Ovary (tissue), 9 donors: ENCODE data around the gene TF. TPM values are rescaled to one million over a fixed set of nuclear protein-coding genes. Genes with fewer than 3 reads are reported as not detected.

Source experiments
- DNase-seq, 5 donors: peaks; one replicate each; pipeline ENCODE4 v3.0.0-alpha.2; 2019 to 2020
- H3K27ac ChIP-seq, 2 donors: fragments of 200-600 bp; one replicate each; pipeline versions ENCODE4 v1.5.1 to v1.8.0; 2019 to 2022
- H3K27me3 ChIP-seq: fragments of 200-600 bp; one replicate; pipeline ENCODE4 v1.8.0; 2022
- H3K36me3 ChIP-seq: fragments of 200-600 bp; sonication (generic); one replicate; pipeline ENCODE4 v1.5.1; 2019
- H3K4me1 ChIP-seq: one replicate; pipeline ENCODE4 v1.8.1; 2013; ENCODE audit warnings: mild to moderate bottlenecking, moderate library complexity; ENCODE audit not compliant: insufficient read depth
- H3K4me3 ChIP-seq: fragments of 200-600 bp; sonication (generic); one replicate; pipeline ENCODE4 v1.5.1; 2017
- H3K9me3 ChIP-seq, 2 donors: fragments of 200-600 bp in 1 of 2; sonication (generic) in 1 of 2; one replicate each; pipeline versions ENCODE4 v1.5.1 to v1.8.1; 2013 to 2019; ENCODE audit warnings: mild to moderate bottlenecking in 1 of 2, moderate library complexity in 1 of 2
- EP300 ChIP-seq: sonication (generic); formaldehyde crosslinking; IDR thresholded peaks from one replicate; pipeline ENCODE4 v1.6.1; 2017; ENCODE audit warnings: antibody characterized with exemption
- POLR2A ChIP-seq: fragments of 450-650 bp; IDR thresholded peaks from one replicate; pipeline ENCODE4 v1.6.1; 2017; ENCODE audit warnings: antibody characterized with exemption, mild to moderate bottlenecking, moderate library complexity
- WGBS, 3 donors: extraction: QIAGEN DNeasy Blood & Tissue Kit in 1 of 3; methylation state at CpG; one replicate each; pipeline versions ENCODE4 v1.1.5 to v1.1.7; 2013 to 2017; 5-methylcytosine and 5-hydroxymethylcytosine counted together
- intact Hi-C, 4 donors: fragments of 100-400 bp; cut with DNase I; formaldehyde crosslinking; loops; one replicate each; pipeline versions ENCODE4 v1.11.0 to v1.15.1; 2022 to 2023
- polyA plus RNA-seq, 2 donors: library from polyadenylated mRNA; stranded (reverse); fragments of 200-250 nt in 1 of 2; fragments of 350-450 nt in 1 of 2; fragmentation: Illumina TruSeq in 1 of 2; extraction: RNeasy Lipid Tissue Mini Kit (QIAGEN cat#74804) in 1 of 2; gene quantifications; one replicate each; pipeline ENCODE4 v1.2.3, GENCODE V29; 2013 to 2014
- total RNA-seq, 7 donors: library from RNA; depleted of rRNA in 2 of 7; stranded (reverse); fragments of >200 nt in 2 of 7; fragmentation: NEBNext Ultra II Directional in 3 of 7; extraction: Animal tissue kit (Norgen Biotek cat#: 25700) in 3 of 7; gene quantifications; one replicate each; pipeline versions ENCODE4 v1.1.0 to v1.2.4, GENCODE V29; 2016 to 2023
- TF ChIP-seq, protein P1 (sequence below), 3 donors: fragments of 450-650 bp in 2 of 3; fragments of 200-600 bp in 1 of 3; IDR thresholded peaks; one replicate each; pipeline versions ENCODE4 v1.5.1 to v1.8.0; 2016 to 2022; ENCODE audit warnings: antibody characterized with exemption in 3 of 3, mild to moderate bottlenecking in 1 of 3
- donor health status: DM: no; HTN: no; CAD: no; lungs with moderate emphysema.
- donor health status: DM: no; HTN: no; CAD: no.
- donor health status: Bipolar disorder and iron deficiency.
- donor health status: DM: yes; HTN: yes; CAD: no.
- donor health status: DM: no; HTN: no; CAD: no.
- donor health status: DM: yes; HTN: yes; CAD: no.

Gene TF
- total and polyA plus RNA-seq, 9 donors: under 0.01 to 18.1 (median 2.0) TPM

GRCh38 chr3:133709139-133709750, 36.9 kb upstream of the TF start:
- whole genome bisulfite sequencing, 3 donors: 87 to 91% (median 87%) methylated on average over 3 of the region's 3 CpGs
- Histone ChIP-seq H3K36me3 (no peaks in the 10 kb centered on the region), H3K9me3 (no peaks in the 10 kb centered on the region), H3K27me3 (no peaks in the 10 kb centered on the region), H3K27ac (no peak overlapping the region), H3K4me1 (no peaks in the 10 kb centered on the region), H3K4me3 (no peak overlapping the region)
- intact Hi-C loops: no loop called here
- TF ChIP-seq, protein P1, sequence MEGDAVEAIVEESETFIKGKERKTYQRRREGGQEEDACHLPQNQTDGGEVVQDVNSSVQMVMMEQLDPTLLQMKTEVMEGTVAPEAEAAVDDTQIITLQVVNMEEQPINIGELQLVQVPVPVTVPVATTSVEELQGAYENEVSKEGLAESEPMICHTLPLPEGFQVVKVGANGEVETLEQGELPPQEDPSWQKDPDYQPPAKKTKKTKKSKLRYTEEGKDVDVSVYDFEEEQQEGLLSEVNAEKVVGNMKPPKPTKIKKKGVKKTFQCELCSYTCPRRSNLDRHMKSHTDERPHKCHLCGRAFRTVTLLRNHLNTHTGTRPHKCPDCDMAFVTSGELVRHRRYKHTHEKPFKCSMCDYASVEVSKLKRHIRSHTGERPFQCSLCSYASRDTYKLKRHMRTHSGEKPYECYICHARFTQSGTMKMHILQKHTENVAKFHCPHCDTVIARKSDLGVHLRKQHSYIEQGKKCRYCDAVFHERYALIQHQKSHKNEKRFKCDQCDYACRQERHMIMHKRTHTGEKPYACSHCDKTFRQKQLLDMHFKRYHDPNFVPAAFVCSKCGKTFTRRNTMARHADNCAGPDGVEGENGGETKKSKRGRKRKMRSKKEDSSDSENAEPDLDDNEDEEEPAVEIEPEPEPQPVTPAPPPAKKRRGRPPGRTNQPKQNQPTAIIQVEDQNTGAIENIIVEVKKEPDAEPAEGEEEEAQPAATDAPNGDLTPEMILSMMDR (IDR thresholded peaks at IDR 0.05): no peak
- TF ChIP-seq POLR2A (no peak), EP300 (no peak)
- no peak for DNase-seq

- no peak overlapping the region for H3K4me3 ChIP-seq
- no peaks in the 10 kb centered on the region for H3K36me3 ChIP-seq
- no peaks in the 10 kb centered on the region for H3K27me3 ChIP-seq
- no peak for DNase-seq
- no peaks in the 10 kb centered on the region for H3K4me1 ChIP-seq
- no peak for TF ChIP-seq EP300
- TF ChIP-seq, protein P1 (IDR thresholded peaks at IDR 0.05): no peak
- TF ChIP-seq POLR2A: no peak
- no peak overlapping the region for H3K27ac ChIP-seq
- no peaks in the 10 kb centered on the region for H3K9me3 ChIP-seq
- intact Hi-C loops: no loop called here
- 75 to 86% (median 76%) methylated on average over 4 of the region's 4 CpGs for WGBS, 3 donors
Measured at GRCh38 chr3:133711013-133711412, 35.2 kb upstream of the TF start.

DNA sequence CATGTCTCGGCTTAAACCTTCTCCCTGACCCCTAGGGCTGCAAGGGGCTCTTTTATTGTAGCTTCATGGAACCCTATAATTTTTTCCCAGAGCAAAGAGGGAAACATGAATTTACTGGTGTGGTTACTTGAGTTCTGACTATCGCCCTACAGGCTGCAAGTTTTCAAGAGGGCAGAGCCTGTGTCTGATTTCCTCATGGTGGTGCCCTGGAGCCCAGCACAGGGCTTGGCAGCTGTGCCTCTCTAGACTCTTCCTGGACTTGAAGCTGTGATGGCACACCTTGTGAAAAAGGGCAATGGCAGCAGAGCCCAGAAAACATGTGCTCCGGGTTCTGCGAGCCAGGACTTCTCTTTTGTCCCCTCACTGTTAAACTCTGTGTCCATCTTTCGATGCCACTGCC, 34.2 kb upstream of the TF start:
- TF ChIP-seq, protein P1 (IDR thresholded peaks at IDR 0.05): no peak
- TF ChIP-seq EP300 (no peak), POLR2A (no peak)
- WGBS, 3 donors: 76 to 93% (median 83%) methylated on average over 5 of the region's 5 CpGs

DNA sequence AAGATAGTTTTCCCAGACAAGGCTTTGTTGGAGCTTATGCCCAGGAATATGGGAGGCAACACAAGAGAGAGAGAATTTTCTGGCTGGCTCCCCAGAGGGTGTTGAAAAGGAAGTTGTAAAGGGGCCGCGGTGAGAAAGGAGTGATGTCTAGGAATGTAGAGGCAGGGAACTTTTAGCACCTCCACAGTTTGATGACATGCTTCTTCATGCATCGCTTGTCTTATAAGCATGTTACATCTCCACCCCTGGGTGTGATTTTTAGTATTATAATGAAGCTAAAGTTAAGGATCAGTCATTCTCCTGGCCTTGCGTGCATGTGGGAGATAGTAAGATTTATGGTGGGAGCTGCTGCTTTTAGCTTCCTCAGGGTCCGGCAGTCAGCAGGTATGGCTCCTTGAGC, 32.8 kb upstream of the TF start:
- Histone ChIP-seq H3K4me1 (no peaks in the 10 kb centered on the region), H3K27me3 (no peaks in the 10 kb centered on the region), H3K36me3 (no peaks in the 10 kb centered on the region), H3K27ac (no peak overlapping the region), H3K4me3 (no peak overlapping the region), H3K9me3 (no peaks in the 10 kb centered on the region)
- no peak for DNase-seq
- no peak for TF ChIP-seq POLR2A
- TF ChIP-seq, protein P1 (IDR thresholded peaks at IDR 0.05): no peak
- no peak for TF ChIP-seq EP300
- intact Hi-C loops: no loop called here
- 61 to 74% (median 68%) methylated on average over 5 of the region's 5 CpGs for WGBS, 3 donors

More for the DNA sequence above, 34.2 kb upstream of the TF start:
- no peaks in the 10 kb centered on the region for H3K9me3 ChIP-seq
- no peaks in the 10 kb centered on the region for H3K4me1 ChIP-seq
- intact Hi-C loops: no loop called here
- no peak overlapping the region for H3K4me3 ChIP-seq
- H3K27me3 ChIP-seq: no peaks in the 10 kb centered on the region
- H3K27ac ChIP-seq: no peak overlapping the region
- no peak for DNase-seq
- H3K36me3 ChIP-seq: no peaks in the 10 kb centered on the region
